ENCODE measurements around the gene PIP5KL1.

The PIP5KL1 gene

GRCh38 chr9:127930231-127931091, at the start of gene PIP5KL1:
Gene PIP5KL1, minus strand, starts transcription at chr9:127930777. Its CDS starts 25 bp downstream, at chr9:127930752.
- DNase-seq, result peak; percentile 49

- DNase-seq, result no peak
These were observed 49.6 kb upstream of the PIP5KL1 start for GRCh38 chr9:127980060-127980705.

GRCh38 chr9:127979333-127980059, 48.9 kb upstream of the PIP5KL1 start:
- DNase-seq, result no peak

GRCh38 chr9:127979015-127979332, 48.4 kb upstream of the PIP5KL1 start:
- DNase-seq, result no peak

GRCh38 chr9:127977884-127978647, 47.5 kb upstream of the PIP5KL1 start:
- DNase-seq, result no peak

GRCh38 chr9:127977009-127977883, 46.7 kb upstream of the PIP5KL1 start:
- no peak for DNase-seq

GRCh38 chr9:127976498-127976897, 45.9 kb upstream of the PIP5KL1 start:
- no peak for DNase-seq

GRCh38 chr9:127975376-127976315, 45.1 kb upstream of the PIP5KL1 start:
- no peak for DNase-seq

GRCh38 chr9:127974769-127975261, 44.2 kb upstream of the PIP5KL1 start:
- DNase-seq, result no peak

GRCh38 chr9:127974001-127974768, 43.6 kb upstream of the PIP5KL1 start:
- DNase-seq, result no peak

GRCh38 chr9:127973169-127974000, 42.8 kb upstream of the PIP5KL1 start:
- DNase-seq, result no peak

GRCh38 chr9:127972236-127972871, 41.8 kb upstream of the PIP5KL1 start:
- no peak for DNase-seq

GRCh38 chr9:127971357-127972235, 41.0 kb upstream of the PIP5KL1 start:
- DNase-seq, result no peak

GRCh38 chr9:127970401-127971313, 40.1 kb upstream of the PIP5KL1 start:
- no peak for DNase-seq

- no peak for DNase-seq
These were observed 38.3 kb upstream of the PIP5KL1 start for GRCh38 chr9:127968700-127969383.
